Cerebellar cortex (tissue), 1 donor: ENCODE measurements around the gene DGKG.

ENCODE experiments used
- DNase-seq: peaks from one replicate; pipeline ENCODE4 v3.0.0-alpha.2; 2015; ENCODE audit warnings: low spot score

The DGKG gene

GRCh38 chr3:186143250-186143649, 218.8 kb downstream of the DGKG start:
- peak; percentile 85 for DNase-seq

- peak; percentile 10 for DNase-seq
Measured at GRCh38 chr3:186142393-186142932, 219.6 kb downstream of the DGKG start.

GRCh38 chr3:186141790-186142189, 220.2 kb downstream of the DGKG start:
- no peak for DNase-seq

- peak; percentile 45 for DNase-seq
Measured at GRCh38 chr3:186138272-186138981, 223.6 kb downstream of the DGKG start.

- no peak for DNase-seq
Measured at GRCh38 chr3:186137051-186137685, 224.9 kb downstream of the DGKG start.

GRCh38 chr3:186133980-186134379, 228.1 kb downstream of the DGKG start:
- DNase-seq: no peak

- no peak for DNase-seq
Measured at GRCh38 chr3:186132487-186132886, 229.5 kb downstream of the DGKG start.

GRCh38 chr3:186129206-186129605, 232.8 kb downstream of the DGKG start:
- DNase-seq: no peak

GRCh38 chr3:186128158-186128557, 233.9 kb downstream of the DGKG start:
- no peak for DNase-seq

- no peak for DNase-seq
Measured at GRCh38 chr3:186127463-186127862, 234.6 kb downstream of the DGKG start.

GRCh38 chr3:186125118-186125517, 236.9 kb downstream of the DGKG start:
- DNase-seq: no peak

- DNase-seq: no peak
Measured at GRCh38 chr3:186124592-186124991, 237.4 kb downstream of the DGKG start.

- DNase-seq: no peak
Measured at GRCh38 chr3:186123012-186123411, 239.0 kb downstream of the DGKG start.

- no peak for DNase-seq
Measured at GRCh38 chr3:186121968-186122367, 240.1 kb downstream of the DGKG start.

GRCh38 chr3:186121278-186121677, 240.8 kb downstream of the DGKG start:
- DNase-seq: no peak

GRCh38 chr3:186119499-186119898, 242.5 kb downstream of the DGKG start:
- no peak for DNase-seq

GRCh38 chr3:186118692-186119091, 243.3 kb downstream of the DGKG start:
- no peak for DNase-seq

- no peak for DNase-seq
Measured at GRCh38 chr3:186117521-186118134, 244.4 kb downstream of the DGKG start.

GRCh38 chr3:186115239-186115996, 246.6 kb downstream of the DGKG start:
- DNase-seq: no peak

- DNase-seq: no peak
Measured at GRCh38 chr3:186110975-186111974, 250.8 kb downstream of the DGKG start.
